A673 (cell line): ENCODE results near the gene KRTAP25-1.

Experiments used
- EZH2 ChIP-seq: fragments of 200-600 bp; sonication (generic); IDR thresholded peaks from 2 replicates; pipeline ENCODE4 v1.6.1; 2017; ENCODE audit warnings: borderline replicate concordance, low read depth, mild to moderate bottlenecking, mixed read lengths, antibody characterized with exemption, low read length; ENCODE audit not compliant: poor library complexity, severe bottlenecking
- TF ChIP-seq, protein P1 (sequence below): fragments of 300-800, 200-600 bp; sonication (generic); conservative IDR thresholded peaks from 2 replicates; pipeline ENCODE4 v1.5.1; 2017; ENCODE audit warnings: low read depth, mild to moderate bottlenecking, antibody characterized with exemption, low read length, moderate library complexity, mixed read lengths

- TF ChIP-seq, protein P1, sequence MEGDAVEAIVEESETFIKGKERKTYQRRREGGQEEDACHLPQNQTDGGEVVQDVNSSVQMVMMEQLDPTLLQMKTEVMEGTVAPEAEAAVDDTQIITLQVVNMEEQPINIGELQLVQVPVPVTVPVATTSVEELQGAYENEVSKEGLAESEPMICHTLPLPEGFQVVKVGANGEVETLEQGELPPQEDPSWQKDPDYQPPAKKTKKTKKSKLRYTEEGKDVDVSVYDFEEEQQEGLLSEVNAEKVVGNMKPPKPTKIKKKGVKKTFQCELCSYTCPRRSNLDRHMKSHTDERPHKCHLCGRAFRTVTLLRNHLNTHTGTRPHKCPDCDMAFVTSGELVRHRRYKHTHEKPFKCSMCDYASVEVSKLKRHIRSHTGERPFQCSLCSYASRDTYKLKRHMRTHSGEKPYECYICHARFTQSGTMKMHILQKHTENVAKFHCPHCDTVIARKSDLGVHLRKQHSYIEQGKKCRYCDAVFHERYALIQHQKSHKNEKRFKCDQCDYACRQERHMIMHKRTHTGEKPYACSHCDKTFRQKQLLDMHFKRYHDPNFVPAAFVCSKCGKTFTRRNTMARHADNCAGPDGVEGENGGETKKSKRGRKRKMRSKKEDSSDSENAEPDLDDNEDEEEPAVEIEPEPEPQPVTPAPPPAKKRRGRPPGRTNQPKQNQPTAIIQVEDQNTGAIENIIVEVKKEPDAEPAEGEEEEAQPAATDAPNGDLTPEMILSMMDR: no peak
- no peak for TF ChIP-seq EZH2
Measured at GRCh38 chr21:30256100-30256499, 33.2 kb downstream of the KRTAP25-1 start.
